Fibroblast of the aortic adventitia (primary cell): Measurements from ENCODE around the gene FAM193B. TPM values are rescaled to one million over a fixed set of nuclear protein-coding genes. Genes with fewer than 3 reads are reported as not detected.

Experiments
- DNase-seq: peaks from one replicate; pipeline ENCODE4 v3.0.0-alpha.2; 2010; ENCODE audit warnings: low read depth
- H3K4me3 ChIP-seq: 2 replicates; pipeline ENCODE4 v1.5.1; 2011; ENCODE audit warnings: low read depth, mild to moderate bottlenecking, control low read depth, low read length, moderate library complexity
- total RNA-seq: library from RNA; depleted of rRNA; stranded (reverse); fragments of >200 nt; gene quantifications from 2 replicates; pipeline ENCODE4 v1.2.3, GENCODE V29; 2012; ENCODE audit warnings: low replicate concordance
- TF ChIP-seq, protein P1 (sequence below): IDR thresholded peaks from 2 replicates; pipeline ENCODE4 v1.5.1; 2011; ENCODE audit warnings: mild to moderate bottlenecking, low read length, control low read depth, inconsistent platforms; ENCODE audit not compliant: insufficient read depth

Gene FAM193B
- total RNA-seq, 1 donor, result 20.2 TPM

- peak; percentile 86 for DNase-seq
- peak overlapping the region; percentile 85 for H3K4me3 ChIP-seq
- TF ChIP-seq, protein P1, sequence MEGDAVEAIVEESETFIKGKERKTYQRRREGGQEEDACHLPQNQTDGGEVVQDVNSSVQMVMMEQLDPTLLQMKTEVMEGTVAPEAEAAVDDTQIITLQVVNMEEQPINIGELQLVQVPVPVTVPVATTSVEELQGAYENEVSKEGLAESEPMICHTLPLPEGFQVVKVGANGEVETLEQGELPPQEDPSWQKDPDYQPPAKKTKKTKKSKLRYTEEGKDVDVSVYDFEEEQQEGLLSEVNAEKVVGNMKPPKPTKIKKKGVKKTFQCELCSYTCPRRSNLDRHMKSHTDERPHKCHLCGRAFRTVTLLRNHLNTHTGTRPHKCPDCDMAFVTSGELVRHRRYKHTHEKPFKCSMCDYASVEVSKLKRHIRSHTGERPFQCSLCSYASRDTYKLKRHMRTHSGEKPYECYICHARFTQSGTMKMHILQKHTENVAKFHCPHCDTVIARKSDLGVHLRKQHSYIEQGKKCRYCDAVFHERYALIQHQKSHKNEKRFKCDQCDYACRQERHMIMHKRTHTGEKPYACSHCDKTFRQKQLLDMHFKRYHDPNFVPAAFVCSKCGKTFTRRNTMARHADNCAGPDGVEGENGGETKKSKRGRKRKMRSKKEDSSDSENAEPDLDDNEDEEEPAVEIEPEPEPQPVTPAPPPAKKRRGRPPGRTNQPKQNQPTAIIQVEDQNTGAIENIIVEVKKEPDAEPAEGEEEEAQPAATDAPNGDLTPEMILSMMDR, result no peak
Observed at GRCh38 chr5:177496727-177497291, 57.6 kb downstream of the FAM193B start.

GRCh38 chr5:177496070-177496726, 58.2 kb downstream of the FAM193B start:
- DNase-seq, result peak; percentile 60
- TF ChIP-seq, protein P1, result peak; percentile 49

GRCh38 chr5:177495243-177496060, 58.9 kb downstream of the FAM193B start:
- H3K4me3 ChIP-seq, result peak overlapping the region; percentile 85
- TF ChIP-seq, protein P1, result no peak
- DNase-seq, result peak; percentile 90

More at GRCh38 chr5:177496070-177496726, 58.2 kb downstream of the FAM193B start:
- H3K4me3 ChIP-seq, result peak overlapping the region; percentile 85

DNA sequence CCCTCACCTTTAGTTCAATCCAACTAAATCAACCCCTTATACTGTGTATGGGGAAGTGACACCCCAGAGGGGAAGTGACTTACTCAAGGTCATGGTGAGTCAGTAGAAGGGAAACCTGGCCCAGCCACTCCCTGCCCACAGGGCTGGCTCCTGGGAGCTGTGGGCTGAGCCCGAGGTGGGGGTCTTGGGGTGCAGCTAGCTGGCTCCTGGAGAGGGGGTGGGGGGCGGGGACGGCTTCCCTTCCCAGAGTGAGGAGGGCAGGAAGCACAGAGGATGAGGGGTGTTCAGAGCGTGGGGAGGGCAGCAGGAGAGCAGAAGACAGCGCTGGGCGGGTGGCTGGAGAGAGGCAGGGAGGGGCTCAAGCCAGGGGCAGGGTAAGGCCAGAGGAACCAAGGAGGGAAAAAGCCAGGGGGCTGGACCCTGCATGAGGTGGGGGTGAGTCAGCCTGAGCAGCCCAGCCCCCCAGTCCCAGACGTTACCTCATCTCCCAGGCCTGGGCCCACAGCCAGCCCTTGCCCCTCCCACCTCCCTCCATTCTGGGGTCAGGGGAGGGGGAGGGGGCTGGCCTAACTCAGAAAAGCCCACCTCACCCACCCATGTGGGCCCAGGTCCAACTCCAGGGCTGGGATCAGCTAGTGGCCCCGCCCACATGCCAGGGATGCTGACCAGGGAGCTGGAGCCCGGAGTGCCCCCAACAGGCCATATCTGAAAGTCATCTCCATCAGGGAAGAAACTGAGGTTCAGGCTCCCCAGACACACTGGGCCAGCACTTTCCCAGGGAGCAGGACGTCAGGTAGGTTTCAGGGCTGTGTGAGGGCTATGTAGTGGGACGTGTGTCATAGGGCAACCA, 59.8 kb downstream of the FAM193B start:
- DNase-seq, result peak; percentile 92
- TF ChIP-seq, protein P1, result peak; percentile 56

GRCh38 chr5:177493795-177494345, 60.5 kb downstream of the FAM193B start:
- peak; percentile 18 for DNase-seq
- TF ChIP-seq, protein P1, result no peak
- H3K4me3 ChIP-seq, result peak overlapping the region; percentile 44

More for the DNA sequence above, 59.8 kb downstream of the FAM193B start:
- H3K4me3 ChIP-seq, result peak overlapping the region; percentile 85

DNA sequence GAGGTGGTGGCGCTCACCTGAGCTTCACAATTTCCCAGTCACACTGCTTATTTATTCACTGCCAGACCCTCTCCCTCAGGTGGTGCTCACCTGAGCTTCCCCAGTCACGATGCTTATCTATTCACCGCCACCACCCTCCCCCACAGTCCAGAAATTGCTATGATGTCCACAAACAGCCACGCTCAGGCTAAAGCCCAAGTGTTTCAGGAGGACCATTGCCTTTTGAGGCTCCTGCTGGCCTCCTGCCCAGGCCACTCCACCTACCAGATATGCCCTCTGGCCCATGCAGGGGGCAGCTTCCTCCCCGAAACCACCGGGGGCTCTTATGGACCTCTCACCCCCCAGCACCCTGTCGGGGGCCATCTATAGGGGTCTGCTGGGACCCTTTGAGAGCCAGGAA, 61.5 kb downstream of the FAM193B start:
- no peak overlapping the region for H3K4me3 ChIP-seq
- TF ChIP-seq, protein P1, result no peak
- DNase-seq, result no peak
